ENCODE measurements around the gene FHAD1.

The FHAD1 gene

DNA sequence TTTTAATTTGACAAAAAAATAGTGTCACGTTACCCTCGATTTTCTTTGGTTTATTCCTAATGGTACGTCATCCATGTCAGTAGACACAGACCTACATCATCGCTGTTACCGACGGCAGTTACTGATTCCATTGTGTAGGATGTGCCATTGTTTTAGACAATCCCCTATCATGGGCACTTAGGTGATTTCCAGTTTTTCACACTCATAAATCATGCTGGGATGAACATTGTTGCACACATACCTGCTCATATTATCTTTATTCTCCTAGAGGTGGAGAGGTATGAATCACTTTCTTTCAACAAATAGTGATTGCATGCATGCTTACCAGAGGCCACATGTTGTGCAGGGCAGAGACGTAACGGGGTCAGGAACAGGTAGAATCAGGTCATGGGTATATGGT is 83.0 kb downstream of the FHAD1 start:
- DNase-seq = no peak

DNA sequence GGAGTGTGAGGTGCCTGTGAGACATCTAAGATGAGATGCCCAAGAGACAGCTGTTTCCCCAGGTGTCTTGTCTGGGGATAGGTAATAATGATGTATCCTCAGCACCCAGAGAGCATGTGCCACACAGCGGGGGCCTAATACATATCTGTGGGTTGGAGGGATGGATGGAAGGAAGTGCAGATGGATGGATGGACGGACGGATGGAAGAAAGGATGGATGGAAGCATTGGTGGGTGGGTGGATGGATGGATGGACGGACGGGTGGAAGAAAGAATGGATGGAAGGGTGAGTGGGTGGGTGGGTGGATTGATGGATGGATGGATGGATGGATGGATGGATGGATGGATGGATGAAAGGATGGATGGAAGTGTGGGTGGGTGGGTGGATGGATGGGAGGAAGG is 84.2 kb downstream of the FHAD1 start:
- no peak for DNase-seq

DNA sequence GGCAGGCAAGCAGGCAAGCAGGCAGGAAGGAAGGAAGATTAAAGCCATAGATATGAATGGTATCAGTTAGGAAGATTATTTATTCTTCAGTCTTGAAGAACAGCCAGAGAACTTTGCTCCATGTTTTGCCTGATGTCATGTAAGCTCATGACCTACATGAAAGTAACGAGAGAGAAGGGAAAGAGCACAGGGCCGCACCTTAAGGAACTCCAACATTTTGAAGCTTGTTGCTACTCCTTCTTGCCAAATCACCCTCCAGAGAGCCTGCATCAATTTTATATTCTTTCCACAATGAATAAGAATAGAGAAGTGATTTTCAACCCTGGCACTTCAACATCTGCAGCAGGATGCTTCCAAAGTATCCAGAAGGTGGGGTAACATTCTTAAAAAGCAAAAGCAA is 84.7 kb downstream of the FHAD1 start:
- no peak for DNase-seq

DNA sequence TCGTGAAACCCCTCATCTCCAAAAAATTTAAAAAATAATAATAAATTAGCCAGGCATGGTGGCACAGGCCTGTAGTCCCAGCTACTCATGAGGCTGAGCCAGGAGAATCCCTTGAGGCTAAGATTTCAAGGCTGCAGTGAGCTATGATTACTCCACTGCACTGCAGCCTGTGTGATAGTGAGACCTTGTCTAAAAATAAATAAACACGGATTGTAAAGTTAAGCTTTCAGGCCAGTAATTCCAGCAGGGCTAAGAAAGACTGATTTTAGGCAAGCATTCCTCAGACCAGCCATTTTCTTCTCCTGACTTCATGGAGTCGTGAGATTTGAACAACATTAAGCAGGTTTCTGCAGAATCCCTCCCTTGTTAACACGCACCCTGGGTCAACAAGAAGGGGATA is 85.5 kb downstream of the FHAD1 start:
- DNase-seq = no peak

DNA sequence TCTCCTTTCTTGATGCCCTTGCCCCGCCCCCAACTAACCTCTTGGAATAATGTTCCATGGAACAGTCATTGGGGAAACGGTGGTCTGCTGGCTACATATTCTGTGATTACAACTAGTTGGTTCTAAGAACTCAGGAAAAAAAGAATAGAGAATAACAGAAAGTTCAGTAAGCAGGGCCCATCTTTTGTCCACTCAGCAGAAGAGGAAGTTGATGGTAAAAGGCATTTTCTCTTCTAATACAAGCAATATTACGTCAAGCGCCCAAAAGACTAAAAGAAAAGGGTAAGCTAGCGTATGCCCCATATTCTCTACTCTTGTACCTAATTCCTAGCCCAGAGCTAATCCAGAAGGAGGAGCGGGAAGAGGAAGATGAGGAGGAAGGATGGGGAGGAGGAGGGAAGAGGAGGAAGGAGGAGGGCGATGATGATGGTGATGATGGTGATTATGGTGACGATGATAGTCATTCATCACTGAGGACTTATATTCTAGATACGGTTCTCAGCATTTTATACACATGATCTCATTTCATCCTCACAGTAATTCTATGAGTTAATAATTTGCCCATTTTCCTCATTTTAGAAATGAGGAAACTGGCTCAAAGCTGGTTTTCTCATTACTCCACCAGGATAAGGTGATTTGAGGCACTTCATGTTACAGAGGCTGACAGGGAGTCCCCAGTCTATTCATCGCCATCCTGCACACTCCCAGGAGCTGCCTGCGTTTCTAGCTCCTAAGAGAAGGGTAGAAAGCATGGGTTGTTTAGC is 86.1 kb downstream of the FHAD1 start:
- no peak for DNase-seq

DNA sequence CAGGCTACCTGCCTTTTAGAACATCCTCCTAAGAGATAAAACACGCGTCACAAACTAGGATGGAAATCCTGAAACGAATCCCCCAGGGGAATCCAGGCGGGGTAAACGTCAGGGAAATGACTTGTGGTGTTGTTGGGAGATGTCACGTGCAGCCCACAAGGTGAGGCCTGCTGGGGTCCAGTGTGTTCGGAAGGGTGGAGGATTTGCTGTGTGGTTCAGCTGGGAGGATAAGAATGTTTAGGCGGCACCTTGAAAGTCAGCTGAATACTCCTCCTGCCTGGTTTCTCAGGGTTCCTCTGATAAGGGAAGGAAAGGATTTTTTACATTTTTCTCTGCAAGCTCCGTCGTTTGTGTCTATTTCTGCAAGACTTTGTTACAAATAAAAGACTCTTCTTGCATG is 88.0 kb downstream of the FHAD1 start:
- no peak for DNase-seq

DNA sequence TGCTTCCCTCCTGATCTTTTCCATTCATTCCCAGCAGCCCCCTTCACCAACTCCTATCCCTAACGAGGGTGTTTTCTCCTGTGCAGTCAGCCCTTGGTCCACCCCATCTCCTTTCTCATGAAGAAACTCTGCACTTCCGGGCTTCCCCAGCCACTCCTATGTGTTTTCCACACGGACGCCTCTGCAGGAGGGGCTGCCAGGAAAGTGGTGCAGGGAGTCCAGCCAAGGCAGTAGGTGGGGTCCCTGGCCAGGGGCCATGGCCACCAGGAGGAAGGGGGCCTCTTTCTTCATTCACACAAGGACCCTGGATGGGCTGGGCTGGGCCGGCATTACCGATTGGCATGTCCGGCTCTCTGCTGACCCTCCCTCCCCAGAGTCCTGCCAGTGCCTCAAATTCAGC is 89.8 kb downstream of the FHAD1 start:
- no peak for DNase-seq

DNA sequence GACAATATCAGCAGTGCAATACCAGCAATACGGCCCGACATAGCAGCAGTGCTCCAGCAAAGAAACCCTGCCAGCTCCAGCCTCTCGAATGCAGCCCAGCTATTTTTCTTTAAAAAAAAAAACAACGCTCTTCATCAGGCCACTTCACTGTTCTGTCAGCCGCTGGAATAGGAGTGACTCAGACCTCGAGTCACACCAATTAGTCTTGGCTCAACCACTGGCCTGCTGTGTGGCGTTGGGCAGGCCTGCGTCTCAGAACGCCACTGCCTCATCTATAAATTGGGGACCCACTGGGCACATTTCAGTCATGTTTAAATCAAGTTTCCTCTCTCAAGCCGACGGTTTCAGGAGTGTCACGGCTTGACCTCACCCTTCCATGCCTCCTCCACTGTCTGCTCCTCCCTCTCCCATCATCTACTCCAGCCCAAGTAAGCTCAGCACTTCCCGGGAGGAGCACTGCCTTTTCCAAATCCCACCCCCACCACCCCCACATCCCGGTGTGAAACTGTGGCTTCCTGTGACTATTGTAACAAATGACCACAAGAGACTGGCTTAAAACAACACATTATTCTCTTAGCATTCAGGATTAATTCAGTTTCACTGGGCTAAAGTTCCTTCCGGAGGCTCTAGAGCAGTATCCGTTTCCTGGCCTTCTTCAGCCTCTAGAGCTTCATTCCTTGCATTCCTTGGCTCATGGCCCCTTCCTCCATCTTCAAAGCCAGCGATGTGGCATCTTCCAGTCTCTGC is 90.8 kb downstream of the FHAD1 start:
- DNase-seq = no peak

DNA sequence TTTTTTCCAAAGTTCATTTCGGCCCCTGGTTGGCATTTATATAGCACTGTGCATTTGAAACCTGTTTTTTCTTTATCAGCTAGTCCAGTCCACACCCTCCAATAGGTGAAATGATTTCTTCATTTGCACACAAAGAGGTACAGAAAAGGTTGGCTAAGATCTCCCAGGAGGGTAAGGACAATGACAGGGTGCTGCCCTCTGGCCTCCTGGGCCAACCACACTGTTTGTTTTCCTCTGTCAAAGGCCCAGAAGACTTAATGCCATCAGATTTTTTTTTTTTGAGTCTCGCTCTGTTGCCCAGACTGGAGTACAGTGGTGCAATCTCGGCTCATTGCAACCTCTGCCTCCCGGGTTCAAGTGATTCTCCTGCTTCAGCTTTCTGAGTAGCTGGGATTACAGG is 92.5 kb downstream of the FHAD1 start:
- no peak for DNase-seq

DNA sequence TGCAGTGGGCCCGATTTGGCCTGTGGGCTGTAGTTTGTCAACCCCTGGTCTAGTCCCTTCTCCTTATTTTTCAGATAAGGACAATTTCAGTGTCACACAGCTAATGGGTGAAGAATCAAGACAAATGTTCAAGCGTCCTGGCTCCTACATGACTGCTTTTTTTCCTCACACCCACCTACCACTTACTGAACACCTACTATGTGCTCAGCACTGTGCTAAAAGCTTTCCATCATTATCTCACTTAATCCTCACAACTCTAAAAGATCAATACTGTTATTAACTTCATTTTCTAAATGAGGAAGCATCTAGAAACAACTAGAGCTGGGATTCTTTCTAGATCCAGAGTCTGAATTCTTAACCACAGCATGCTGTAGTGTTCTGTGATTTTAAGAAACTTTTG is 94.2 kb downstream of the FHAD1 start:
- DNase-seq = no peak

DNA sequence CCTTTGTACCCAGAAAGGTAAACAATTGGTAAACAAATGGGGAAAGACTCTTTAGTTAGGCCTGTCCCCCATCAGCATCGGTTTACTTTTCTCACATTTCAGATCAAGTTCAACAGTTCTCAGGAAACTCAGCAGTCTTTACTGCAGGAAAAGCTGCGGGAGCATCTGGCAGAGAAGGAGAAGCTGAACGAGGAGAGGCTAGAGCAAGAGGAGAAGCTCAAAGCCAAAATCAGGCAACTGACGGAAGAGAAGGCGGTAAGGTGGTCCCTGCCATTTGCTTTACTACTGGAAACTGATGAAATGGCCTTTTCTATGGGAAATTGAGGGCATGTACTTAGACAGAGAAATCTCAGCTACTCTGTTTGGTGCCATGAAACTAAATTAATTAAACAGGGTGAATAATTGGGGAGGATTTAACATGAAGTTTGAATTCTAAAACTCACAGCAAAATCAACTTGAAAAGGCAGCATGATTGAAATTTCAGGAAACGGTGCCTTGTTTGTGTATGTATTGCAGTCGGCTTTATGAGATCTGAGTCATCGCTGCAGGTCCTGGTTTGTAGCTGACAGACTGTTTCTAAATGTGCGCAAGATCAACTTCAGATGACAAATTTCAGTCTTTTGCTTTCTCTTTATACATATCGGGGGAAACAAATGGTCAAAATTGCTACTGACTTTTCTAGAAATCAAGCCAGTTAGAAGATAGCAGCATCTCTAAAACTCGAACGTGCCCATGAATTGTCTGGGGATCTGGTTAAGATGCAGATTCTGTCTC is 94.8 kb downstream of the FHAD1 start:
- peak; percentile 25 for DNase-seq

DNA sequence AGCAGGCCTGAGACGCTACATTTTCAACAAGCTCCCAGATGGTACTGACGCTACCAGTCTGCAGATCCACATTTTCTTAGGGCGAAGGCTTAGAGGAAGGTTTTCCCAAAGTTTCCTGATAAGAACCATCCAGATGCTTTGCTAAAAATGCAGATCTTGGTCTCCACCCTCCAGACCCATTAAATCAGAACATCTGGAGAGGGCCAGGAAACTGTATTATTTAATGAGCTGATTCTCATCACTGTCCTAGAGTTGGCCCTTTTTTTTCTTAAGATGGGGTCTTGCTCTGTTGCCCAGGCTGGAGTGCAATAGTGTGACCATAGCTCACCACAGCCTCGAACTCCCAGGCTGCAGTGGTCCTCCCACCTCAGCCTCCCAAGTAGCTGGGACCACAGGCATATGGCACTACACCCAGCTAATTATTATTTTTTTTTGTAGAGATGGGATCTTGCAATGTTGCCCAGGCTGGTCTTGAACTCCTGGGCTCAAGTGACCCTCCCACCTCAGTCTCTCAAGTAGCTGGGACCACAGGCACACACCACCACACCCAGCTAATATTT is 95.5 kb downstream of the FHAD1 start:
- DNase-seq = no peak

DNA sequence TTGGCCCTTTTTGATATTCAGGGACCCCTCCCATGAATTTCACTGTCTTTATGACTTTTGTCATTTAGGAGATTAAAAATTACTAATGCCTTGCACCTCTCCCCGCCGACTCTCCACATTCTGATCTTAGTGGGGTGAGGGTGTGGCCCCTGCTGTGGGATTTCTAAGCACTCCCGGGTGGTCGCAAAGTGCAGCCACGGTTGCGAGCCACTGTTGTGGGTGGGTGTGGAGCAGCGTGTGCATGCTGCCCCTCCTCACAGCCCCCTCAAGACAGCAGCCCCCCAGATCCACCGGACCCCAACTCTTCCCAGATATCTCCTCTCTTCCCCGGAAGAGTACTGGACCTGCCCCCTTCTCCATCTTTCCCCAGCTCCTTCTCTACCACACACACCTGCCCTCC is 96.1 kb downstream of the FHAD1 start:
- DNase-seq = no peak

DNA sequence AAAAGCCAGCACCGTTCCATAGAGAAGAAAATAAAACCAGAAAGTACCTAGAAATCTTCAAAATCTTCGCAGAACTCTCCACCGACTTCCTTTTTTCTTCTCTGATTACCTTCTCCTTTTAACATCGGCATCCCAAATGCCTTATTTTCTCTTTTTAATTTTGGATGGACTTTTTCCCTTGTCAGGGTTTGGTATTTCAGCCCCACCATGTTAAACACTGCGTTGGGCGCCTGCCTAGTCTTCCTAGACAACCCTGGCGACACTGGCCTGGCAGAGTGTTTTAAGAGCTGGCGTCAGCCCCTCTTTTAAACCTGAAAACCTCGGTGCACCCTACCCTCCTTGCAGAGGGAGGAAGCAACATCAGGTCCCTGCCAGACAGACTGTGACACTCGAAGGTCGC is 96.7 kb downstream of the FHAD1 start:
- DNase-seq = peak; percentile 29

DNA sequence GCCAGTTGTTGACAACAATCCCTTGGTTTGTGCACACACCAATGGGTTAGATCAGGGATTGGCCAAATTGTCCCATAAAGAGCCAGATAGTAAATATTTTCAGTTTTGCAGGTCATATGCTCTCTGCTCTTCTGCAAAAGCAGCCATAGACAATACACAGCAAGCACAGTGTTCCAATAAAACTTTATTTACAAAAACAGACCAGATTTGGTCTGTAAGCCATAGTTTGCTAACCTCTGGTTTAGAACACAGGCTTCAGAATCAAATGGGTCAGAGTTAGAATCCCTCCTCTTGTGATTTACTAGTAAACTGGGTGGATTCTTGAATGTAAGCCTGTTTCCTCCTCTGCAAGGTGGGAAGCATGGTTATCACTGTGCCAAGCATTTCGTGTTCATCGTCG is 97.4 kb downstream of the FHAD1 start:
- DNase-seq = no peak

DNA sequence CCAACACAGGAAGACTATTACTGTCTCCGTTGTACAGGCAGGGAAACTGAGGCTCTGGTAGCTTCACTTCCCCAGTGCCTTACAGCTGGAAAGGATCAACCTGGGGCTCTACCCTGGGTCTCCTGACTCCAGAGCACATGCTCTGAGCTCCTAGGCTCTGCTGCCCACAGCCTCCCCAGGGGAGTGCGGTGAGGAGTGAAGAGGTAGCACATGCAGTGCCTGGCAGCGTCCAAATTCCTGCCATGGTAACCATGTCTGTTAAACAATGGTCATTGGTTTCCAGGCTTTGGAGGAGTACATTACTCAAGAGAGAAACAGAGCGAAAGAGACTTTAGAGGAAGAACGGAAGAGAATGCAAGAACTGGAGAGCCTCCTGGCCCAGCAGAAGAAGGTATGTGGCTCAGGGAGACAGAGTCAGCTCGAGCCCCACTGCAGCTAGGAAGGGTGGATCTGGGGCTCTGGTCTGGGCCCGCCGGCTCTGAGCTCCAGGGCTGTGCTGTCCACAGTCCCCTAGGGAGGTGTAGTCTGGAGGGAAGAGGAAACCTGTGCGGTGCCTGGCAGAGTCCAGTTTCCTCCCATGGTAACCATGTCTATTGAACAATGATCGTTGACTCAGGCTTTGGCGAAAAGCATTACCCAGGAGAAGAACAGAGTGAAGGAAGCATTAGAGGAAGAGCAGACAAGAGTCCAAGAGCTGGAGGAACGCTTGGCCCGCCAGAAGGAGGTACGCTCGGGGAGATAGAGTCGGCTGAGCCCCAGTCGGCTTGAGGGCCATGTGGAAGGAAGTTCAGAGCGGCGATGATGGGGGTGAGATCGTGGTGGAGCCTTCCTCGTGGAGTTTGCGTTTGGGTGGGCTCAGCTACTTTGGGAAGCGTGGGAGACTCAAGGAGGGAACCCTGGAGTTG is 98.0 kb downstream of the FHAD1 start:
- no peak for DNase-seq

DNA sequence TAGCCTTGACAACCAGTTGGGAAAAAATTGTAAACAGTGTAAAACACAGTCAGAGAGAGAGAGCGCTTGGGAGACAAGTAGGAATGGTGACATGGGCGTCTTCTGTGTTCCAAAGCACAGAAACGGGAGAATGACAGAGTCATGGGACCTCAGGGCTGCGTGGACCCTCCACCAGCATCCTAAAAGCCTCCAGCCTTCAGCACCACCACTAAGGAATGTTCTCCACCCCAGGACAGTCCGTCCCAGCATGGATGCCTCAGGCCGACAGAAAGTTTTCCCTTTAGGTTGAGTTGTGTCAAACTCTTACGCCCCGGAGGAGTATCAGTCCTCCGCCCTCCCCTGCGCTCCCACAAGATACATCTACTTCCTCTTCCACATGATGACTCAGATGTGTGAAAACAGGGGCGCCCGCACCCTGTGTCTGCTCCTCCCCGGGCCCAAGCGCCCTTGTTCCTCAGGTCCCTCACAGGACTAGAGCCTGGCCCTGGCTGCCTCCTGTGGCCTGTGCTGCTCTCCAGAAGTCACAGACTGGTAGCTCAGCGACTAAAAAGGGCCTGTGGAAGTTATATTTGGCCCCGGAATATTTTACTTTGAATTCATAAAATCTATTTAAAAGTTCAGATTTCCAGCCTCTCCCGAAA is 98.8 kb downstream of the FHAD1 start:
- peak; percentile 80 for DNase-seq

DNA sequence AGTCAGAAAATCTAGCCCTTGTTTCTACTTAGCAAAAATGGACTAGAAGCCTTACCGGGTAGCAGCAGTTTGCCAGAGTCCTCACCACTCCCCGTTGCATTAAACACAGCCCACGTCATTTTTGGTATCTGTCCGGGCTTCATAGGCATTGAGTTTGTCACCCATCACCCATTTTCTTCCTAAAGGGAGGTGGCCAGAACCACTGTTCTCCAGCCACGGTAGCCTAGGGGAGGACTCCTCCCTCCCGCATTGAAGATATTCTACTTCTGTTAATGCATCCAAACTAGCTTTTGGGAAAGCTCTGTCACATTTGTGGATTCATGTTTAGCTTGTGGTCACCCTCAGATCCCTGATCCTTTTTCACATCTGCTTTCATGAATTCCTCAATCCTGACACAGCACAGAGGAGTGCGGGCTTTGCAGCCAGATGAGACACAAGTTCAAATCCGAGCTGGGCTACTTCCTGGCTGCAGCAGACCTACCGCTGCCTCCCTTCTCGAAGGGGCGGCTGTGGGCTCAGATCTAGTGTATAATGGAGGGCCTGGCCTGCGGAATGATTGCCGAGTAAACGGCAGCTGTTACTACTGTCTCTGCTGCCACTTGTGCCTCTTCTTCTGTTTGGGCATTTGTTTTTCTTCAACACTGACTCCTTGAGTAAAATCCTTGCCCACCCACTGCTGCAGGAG is 99.5 kb downstream of the FHAD1 start:
- no peak for DNase-seq

DNA sequence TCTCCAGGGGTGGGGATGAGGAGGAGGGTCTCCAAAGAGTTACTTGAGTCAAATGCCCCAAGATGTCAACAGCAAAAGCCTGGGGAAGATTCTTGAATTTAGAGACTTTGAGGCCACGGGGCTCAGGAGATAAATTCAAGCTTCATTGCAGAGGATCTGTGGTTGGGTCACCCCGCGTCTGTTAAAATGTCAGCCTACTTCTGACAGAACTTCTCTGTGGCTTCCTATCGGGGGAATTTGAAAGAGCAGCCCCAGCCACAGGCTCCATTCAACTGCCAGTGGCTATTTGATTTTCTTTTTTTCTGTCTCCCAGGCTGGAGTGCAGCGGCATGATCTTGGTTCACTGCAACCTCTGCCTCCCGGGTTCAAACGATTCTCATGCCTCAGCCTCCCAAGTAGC is 100.2 kb downstream of the FHAD1 start:
- peak; percentile 36 for DNase-seq

DNA sequence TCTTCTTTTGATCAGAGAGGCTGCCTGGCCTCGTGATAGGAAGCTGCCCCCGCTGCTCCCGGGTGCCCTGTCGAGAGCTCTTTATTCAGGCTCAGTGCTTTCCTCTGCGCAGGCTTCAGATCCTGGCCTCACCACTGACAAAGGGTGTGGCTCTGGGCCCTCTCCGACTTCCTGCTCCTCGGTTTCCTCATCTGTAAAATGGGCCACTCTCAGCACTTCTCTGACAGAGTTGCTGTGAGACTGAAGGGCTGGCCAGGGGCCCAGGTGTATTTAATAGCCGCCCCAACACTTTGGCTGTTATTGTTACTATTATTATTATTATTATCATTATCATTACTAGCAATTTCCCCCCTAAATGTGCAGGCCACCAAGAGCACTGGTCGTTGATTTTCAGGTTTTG is 101.6 kb downstream of the FHAD1 start:
- DNase-seq = no peak

DNA sequence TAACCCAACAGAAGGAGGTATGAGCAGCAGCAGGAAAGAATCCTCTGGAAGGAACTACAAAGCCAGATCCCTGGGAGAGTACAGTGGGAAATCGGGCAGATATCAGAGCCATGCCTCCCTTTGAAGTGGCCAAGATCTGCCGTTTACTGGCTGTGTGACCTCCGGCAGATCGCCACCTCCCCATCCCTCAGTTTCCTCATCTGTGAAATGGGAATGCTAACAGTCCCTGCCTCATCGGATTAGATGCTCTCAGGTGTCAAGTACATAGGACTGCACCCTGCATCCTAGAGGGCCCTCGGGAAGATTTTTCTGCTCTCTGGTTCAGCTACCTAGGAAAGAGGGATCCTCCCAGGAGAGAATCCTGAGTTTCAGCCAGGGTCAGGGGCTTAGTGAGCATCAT is 102.1 kb downstream of the FHAD1 start:
- DNase-seq = no peak
